ENCODE measurements around the gene UAP1.
"Not testable (repeated sequence)": the region's sequence is repeated elsewhere in the genome, so short reads cannot be mapped to it uniquely, and the experiment has no call there.

Gene UAP1

GRCh38 chr1:162590686-162591085 is 29.2 kb downstream of the UAP1 start:
- H3K4me3 ChIP-seq (ENCODE audit: insufficient read depth, low read length, poor library complexity, severe bottlenecking): no peak overlapping the region
- H3K27ac ChIP-seq (ENCODE audit: low read depth, low read length): no peak overlapping the region
- no peaks in the 10 kb centered on the region for H3F3A ChIP-seq (ENCODE audit: insufficient read depth)
- no peak for TF ChIP-seq EZH2phosphoT487 (conservative IDR thresholded peaks at IDR 0.05; ENCODE audit: low read length)
- no peak for TF ChIP-seq CTCF (IDR thresholded peaks at IDR 0.05; ENCODE audit: insufficient read depth, low read length, poor library complexity, severe bottlenecking)
- no peaks in the 10 kb centered on the region for H3K27me3 ChIP-seq (ENCODE audit: low read length)
- no peaks in the 10 kb centered on the region for H3K9me3 ChIP-seq (ENCODE audit: insufficient read depth, low read length)
- H4K20me1 ChIP-seq (ENCODE audit: low read depth, low read length): no peaks in the 10 kb centered on the region
- H3K9ac ChIP-seq (ENCODE audit: low read length): no peak overlapping the region
- H2AFZ ChIP-seq (ENCODE audit: low read depth, low read length, severe bottlenecking): no peak overlapping the region
- no peaks in the 10 kb centered on the region for H3K79me2 ChIP-seq (ENCODE audit: insufficient read depth, low read length)
- no peaks in the 10 kb centered on the region for H3K36me3 ChIP-seq (ENCODE audit: low read length)
- no peaks in the 10 kb centered on the region for H3K9me2 ChIP-seq (replicated peaks; ENCODE audit: insufficient read depth, low read length)
- no peak overlapping the region for H3K4me2 ChIP-seq (ENCODE audit: low read depth, low read length, poor library complexity, severe bottlenecking)

- Histone ChIP-seq H3K27ac (ENCODE audit: low read depth, low read length) (no peak overlapping the region), H3K79me2 (ENCODE audit: insufficient read depth, low read length) (no peaks in the 10 kb centered on the region), H4K20me1 (ENCODE audit: low read depth, low read length) (no peaks in the 10 kb centered on the region), H3K9me2 (replicated peaks; ENCODE audit: insufficient read depth, low read length) (no peaks in the 10 kb centered on the region), H2AFZ (ENCODE audit: low read depth, low read length, severe bottlenecking) (no peak overlapping the region), H3K4me3 (ENCODE audit: insufficient read depth, low read length, poor library complexity, severe bottlenecking) (no peak overlapping the region), H3K36me3 (ENCODE audit: low read length) (peaks cover 11% of the 10 kb centered on the region; the same call in 1 of the 2 replicates), H3K9ac (ENCODE audit: low read length) (no peak overlapping the region), H3K9me3 (ENCODE audit: insufficient read depth, low read length) (no peaks in the 10 kb centered on the region), H3K4me2 (ENCODE audit: low read depth, low read length, poor library complexity, severe bottlenecking) (no peak overlapping the region), H3K27me3 (ENCODE audit: low read length) (no peaks in the 10 kb centered on the region), H3F3A (ENCODE audit: insufficient read depth) (no peaks in the 10 kb centered on the region)
- TF ChIP-seq EZH2phosphoT487 (conservative IDR thresholded peaks at IDR 0.05; ENCODE audit: low read length): no peak
- no peak for TF ChIP-seq CTCF (IDR thresholded peaks at IDR 0.05; ENCODE audit: insufficient read depth, low read length, poor library complexity, severe bottlenecking)
Measured at GRCh38 chr1:162596514-162597170, 35.1 kb downstream of the UAP1 start.

GRCh38 chr1:162599451-162599850 is 37.9 kb downstream of the UAP1 start:
- Histone ChIP-seq H3K9me2 (replicated peaks; ENCODE audit: insufficient read depth, low read length) (no peaks in the 10 kb centered on the region), H3F3A (ENCODE audit: insufficient read depth) (no peaks in the 10 kb centered on the region)

GRCh38 chr1:162603117-162603516 is 41.6 kb downstream of the UAP1 start:
- not testable (repeated sequence) for H3K27me3 ChIP-seq (ENCODE audit: low read length)

More at GRCh38 chr1:162599451-162599850, 37.9 kb downstream of the UAP1 start:
- Histone ChIP-seq H2AFZ (ENCODE audit: low read depth, low read length, severe bottlenecking) (no peak overlapping the region), H3K79me2 (ENCODE audit: insufficient read depth, low read length) (no peaks in the 10 kb centered on the region), H3K4me2 (ENCODE audit: low read depth, low read length, poor library complexity, severe bottlenecking) (no peak overlapping the region), H3K27ac (ENCODE audit: low read depth, low read length) (no peak overlapping the region), H3K27me3 (ENCODE audit: low read length) (no peaks in the 10 kb centered on the region), H3K4me3 (ENCODE audit: insufficient read depth, low read length, poor library complexity, severe bottlenecking) (no peak overlapping the region), H4K20me1 (ENCODE audit: low read depth, low read length) (no peaks in the 10 kb centered on the region), H3K9ac (ENCODE audit: low read length) (no peak overlapping the region), H3K9me3 (ENCODE audit: insufficient read depth, low read length) (no peaks in the 10 kb centered on the region), H3K36me3 (ENCODE audit: low read length) (peaks cover 12% of the 10 kb centered on the region; the same call in 1 of the 2 replicates)
- no peak for TF ChIP-seq CTCF (IDR thresholded peaks at IDR 0.05; ENCODE audit: insufficient read depth, low read length, poor library complexity, severe bottlenecking)
- no peak for TF ChIP-seq EZH2phosphoT487 (conservative IDR thresholded peaks at IDR 0.05; ENCODE audit: low read length)

More at GRCh38 chr1:162603117-162603516, 41.6 kb downstream of the UAP1 start:
- not testable (repeated sequence) for H3F3A ChIP-seq (ENCODE audit: insufficient read depth); H3K4me2 ChIP-seq (ENCODE audit: low read depth, low read length, poor library complexity, severe bottlenecking); H3K9me3 ChIP-seq (ENCODE audit: insufficient read depth, low read length); H3K79me2 ChIP-seq (ENCODE audit: insufficient read depth, low read length); H3K4me3 ChIP-seq (ENCODE audit: insufficient read depth, low read length, poor library complexity, severe bottlenecking); H4K20me1 ChIP-seq (ENCODE audit: low read depth, low read length); H3K9me2 ChIP-seq (replicated peaks; ENCODE audit: insufficient read depth, low read length); H3K27ac ChIP-seq (ENCODE audit: low read depth, low read length); H3K9ac ChIP-seq (ENCODE audit: low read length); H2AFZ ChIP-seq (ENCODE audit: low read depth, low read length, severe bottlenecking)
- H3K36me3 ChIP-seq (ENCODE audit: low read length): peaks cover 12% of the 10 kb centered on the region; the same call in 1 of the 2 replicates

Data from SU-DHL-6 (cell line).